ENCODE results near the gene SFT2D3. TPM values are rescaled to one million over a fixed set of nuclear protein-coding genes. Genes with fewer than 3 reads are reported as not detected.

Gene SFT2D3
- total and polyA plus RNA-seq, 2 of the 13 experiments (the other 11 are each of a cell fraction or from before 2014, with no cell fraction given) = 8.3 to 9.4 TPM

- POLR2A ChIA-PET = no interaction called here
- WGBS (ENCODE audit: low lambda C conversion rate) = 98% methylated on average over 14 of the region's 14 CpGs
Observed at GRCh38 chr2:127706215-127706990, 5.1 kb downstream of the SFT2D3 start.

More at GRCh38 chr2:127706215-127706990, 5.1 kb downstream of the SFT2D3 start:
- H3K36me3 ChIP-seq (replicated peaks in 1 of 2; ENCODE audit: control insufficient read depth in 1 of 2, insufficient read depth in 2 of 2, low read length in 2 of 2) = peaks cover 29 to 39% of the 10 kb centered on the region in 2 experiments
- TF ChIP-seq NFKB2 (CRISPR knock-in tag; IDR thresholded peaks at IDR 0.05; ENCODE audit: borderline replicate concordance) (peak; percentile 38; the same call in 1 of the 2 replicates), RBM22 (optimal IDR thresholded peaks at IDR 0.05; ENCODE audit: low read length) (peak; percentile 3), ZBTB10 (CRISPR knock-in tag; IDR thresholded peaks at IDR 0.05; ENCODE audit: borderline replicate concordance) (no peak), ZNF749 (CRISPR knock-in tag; IDR thresholded peaks at IDR 0.05; ENCODE audit: borderline replicate concordance) (no peak), ZNF333 (CRISPR knock-in tag; IDR thresholded peaks at IDR 0.05; ENCODE audit: borderline replicate concordance) (no peak), MXD1 (CRISPR knock-in tag; IDR thresholded peaks at IDR 0.05) (no peak), SOX5 (CRISPR knock-in tag; IDR thresholded peaks at IDR 0.05; ENCODE audit: borderline replicate concordance) (no peak), KDM1A (CRISPR knock-in tag; IDR thresholded peaks at IDR 0.05) (no peak), AGO2 (optimal IDR thresholded peaks at IDR 0.05; ENCODE audit: low read depth, low read length) (peak; percentile 51), SMYD3 (CRISPR knock-in tag; IDR thresholded peaks at IDR 0.05) (no peak), TEAD3 (CRISPR knock-in tag; optimal IDR thresholded peaks at IDR 0.05; ENCODE audit: borderline replicate concordance) (no peak), DMTF1 (CRISPR knock-in tag; IDR thresholded peaks at IDR 0.05) (no peak), ZNF225 (CRISPR knock-in tag; IDR thresholded peaks at IDR 0.05) (no peak), HNRNPL (IDR thresholded peaks at IDR 0.05; ENCODE audit: low read depth, low read length) (no peak)
- H3K27me3 ChIP-seq (ENCODE audit: control insufficient read depth in 1 of 2, insufficient read depth in 2 of 2, low read length in 2 of 2) = no peaks in the 10 kb centered on the region
- ATAC-seq (no peak), FAIRE-seq (no peak), DNase-seq (ENCODE audit: low spot score) (no peak)
- H3K79me2 ChIP-seq (ENCODE audit: insufficient read depth, low read length) = peaks cover 14% of the 10 kb centered on the region
- no peak overlapping the region for H3K4me2 ChIP-seq (ENCODE audit: low read depth, low read length)
- H4K20me1 ChIP-seq (ENCODE audit: insufficient read depth, low read length) = 0 out of 2 replicates have a peak, but pooled peaks cover 2% of the 10 kb centered on the region
- CTCF ChIA-PET (ENCODE audit: low intra/inter-chr PET ratio, low total read pairs) = no interaction called here
- no TSS peak for BruUV-seq (replicated peaks)
- H3K9ac ChIP-seq (ENCODE audit: insufficient read depth, low read depth, low read length) = no peak overlapping the region
- H3K4me1 ChIP-seq (ENCODE audit: insufficient read depth, low read length) = peaks cover 14% of the 10 kb centered on the region
- no peaks in the 10 kb centered on the region for H3K9me3 ChIP-seq (ENCODE audit: low read length)
- H3K27ac ChIP-seq (ENCODE audit: extremely low read length, insufficient read depth, low read length) = no peak overlapping the region
- no peak overlapping the region for H2AFZ ChIP-seq (ENCODE audit: low read length)
- in situ Hi-C loops (cut with HindIII; ENCODE audit: extremely low pct_ligation_motif_present, low pct_unique_long_range_greater_than_20kb) (no loop called here), intact Hi-C loops (cut with micrococcal nuclease; ENCODE audit: unreplicated experiment) (no loop called here)
- no peak overlapping the region for H3K4me3 ChIP-seq (replicated peaks in 1 of 3; ENCODE audit: insufficient read depth in 1 of 3, low read depth in 2 of 3, low read length in 3 of 3)

Measured in HepG2 (cell line).